SHP77 treated with DMSO at 0.1 percent for 48 hours (cell line): ENCODE measurements around the gene MS4A8.

ENCODE experiments used
- DNase-seq: peaks from one replicate; lab custom pipeline; 2025; lab: John Stamatoyannopoulos, UW

The MS4A8 gene

DNA sequence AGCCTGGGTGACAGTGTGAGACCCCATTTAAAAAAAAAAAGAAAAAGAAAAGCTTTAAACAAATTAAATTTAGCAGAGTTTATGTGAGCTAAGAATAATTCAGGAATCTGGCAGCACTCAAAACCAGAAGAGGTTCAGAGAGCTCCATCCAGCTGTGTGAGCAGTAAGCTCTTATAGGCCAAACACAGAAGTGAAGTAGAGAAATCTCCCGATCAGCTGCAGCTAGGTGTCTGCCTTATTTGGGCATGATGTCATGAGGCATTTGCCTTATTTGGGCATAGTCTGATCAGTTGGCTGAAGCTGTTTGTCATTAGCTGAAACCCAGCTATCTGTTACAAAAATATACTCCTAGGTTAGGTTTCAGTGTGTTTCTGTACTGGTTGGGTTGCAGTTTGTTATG, 65.5 kb downstream of the MS4A8 start:
- DNase-seq: no peak

DNA sequence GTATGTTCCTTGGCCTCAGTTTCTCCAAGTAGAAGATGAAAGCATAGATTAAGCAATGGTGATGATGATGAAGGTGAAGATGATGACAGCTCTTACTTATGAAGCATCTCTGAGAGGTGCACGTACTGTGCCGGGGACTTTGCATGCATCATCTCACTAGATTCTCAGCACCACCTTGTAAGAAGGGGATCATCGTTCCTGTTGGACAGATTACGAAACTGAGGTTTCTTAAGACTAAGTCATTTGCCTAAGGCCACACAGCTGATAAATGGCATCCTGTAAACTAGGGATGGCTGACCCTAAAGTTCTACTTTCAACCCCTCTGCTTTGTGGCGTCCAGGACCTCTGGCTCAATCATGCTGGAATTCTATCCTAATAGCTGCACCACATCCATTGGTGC, 65.9 kb downstream of the MS4A8 start:
- DNase-seq: no peak
